ENCODE measurements around the gene PYGO2. TPM values are rescaled to one million over a fixed set of nuclear protein-coding genes. Genes with fewer than 3 reads are reported as not detected.
A peak's percentile ranks its signal among the peaks of the same experiment; 100 is the strongest.

The PYGO2 gene
- total and polyA plus RNA-seq, 2 experiments from 2014 or later, result 45.3 to 45.6 TPM

DNA sequence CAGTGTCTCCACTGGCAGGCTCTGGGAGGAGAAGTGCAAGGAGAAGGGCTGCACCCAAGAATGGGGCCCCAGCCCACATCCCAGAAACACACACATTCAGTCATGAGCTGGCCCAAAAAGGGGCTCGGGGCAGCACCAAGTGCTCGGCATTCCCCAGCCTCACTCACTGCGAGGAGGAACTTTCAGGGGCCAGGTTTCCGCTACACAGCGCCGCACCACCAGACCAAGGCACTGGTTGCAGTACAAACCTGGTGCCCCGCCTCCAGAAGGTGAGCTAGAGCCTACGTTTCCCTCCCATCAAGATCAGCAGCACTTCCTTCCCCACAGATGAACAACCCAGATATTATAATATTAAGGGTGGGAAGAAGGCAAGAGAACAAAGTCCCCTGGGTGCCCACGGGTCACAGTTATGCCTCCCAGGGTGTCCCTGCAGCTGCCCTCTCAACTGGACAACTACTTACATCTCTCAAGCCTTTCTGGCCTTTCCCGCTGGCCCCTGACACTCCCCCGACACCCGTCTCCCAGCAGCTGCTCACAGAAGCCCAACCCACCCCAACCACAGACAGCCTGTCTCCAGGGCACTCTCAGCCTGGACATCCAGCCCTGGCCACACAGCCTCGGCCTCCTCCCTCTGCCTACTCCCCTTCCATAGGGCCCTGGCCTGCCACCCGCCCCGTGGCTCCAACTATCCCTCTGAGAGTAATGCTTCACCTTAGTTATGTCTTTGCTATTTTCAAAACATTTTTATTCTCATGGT, 9.5 kb downstream of the PYGO2 start:
- peak in 1 of 2 donors; percentile 56 for DNase-seq (ENCODE audit: low read depth in 1 of 2, low spot score in 1 of 2)
- TF ChIP-seq, protein P1, sequence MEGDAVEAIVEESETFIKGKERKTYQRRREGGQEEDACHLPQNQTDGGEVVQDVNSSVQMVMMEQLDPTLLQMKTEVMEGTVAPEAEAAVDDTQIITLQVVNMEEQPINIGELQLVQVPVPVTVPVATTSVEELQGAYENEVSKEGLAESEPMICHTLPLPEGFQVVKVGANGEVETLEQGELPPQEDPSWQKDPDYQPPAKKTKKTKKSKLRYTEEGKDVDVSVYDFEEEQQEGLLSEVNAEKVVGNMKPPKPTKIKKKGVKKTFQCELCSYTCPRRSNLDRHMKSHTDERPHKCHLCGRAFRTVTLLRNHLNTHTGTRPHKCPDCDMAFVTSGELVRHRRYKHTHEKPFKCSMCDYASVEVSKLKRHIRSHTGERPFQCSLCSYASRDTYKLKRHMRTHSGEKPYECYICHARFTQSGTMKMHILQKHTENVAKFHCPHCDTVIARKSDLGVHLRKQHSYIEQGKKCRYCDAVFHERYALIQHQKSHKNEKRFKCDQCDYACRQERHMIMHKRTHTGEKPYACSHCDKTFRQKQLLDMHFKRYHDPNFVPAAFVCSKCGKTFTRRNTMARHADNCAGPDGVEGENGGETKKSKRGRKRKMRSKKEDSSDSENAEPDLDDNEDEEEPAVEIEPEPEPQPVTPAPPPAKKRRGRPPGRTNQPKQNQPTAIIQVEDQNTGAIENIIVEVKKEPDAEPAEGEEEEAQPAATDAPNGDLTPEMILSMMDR (IDR thresholded peaks at IDR 0.05; ENCODE audit: low read depth, low read length), result no peak
- Histone ChIP-seq H3K4me3 (no peak overlapping the region), H3K27ac (peak overlapping the region; percentile 94), H3K9me3 (ENCODE audit: low read depth) (no peaks in the 10 kb centered on the region), H3K36me3 (peaks cover 5% of the 10 kb centered on the region), H3K27me3 (no peaks in the 10 kb centered on the region), H3K4me1 (ENCODE audit: low read depth) (peaks cover 45% of the 10 kb centered on the region)

DNA sequence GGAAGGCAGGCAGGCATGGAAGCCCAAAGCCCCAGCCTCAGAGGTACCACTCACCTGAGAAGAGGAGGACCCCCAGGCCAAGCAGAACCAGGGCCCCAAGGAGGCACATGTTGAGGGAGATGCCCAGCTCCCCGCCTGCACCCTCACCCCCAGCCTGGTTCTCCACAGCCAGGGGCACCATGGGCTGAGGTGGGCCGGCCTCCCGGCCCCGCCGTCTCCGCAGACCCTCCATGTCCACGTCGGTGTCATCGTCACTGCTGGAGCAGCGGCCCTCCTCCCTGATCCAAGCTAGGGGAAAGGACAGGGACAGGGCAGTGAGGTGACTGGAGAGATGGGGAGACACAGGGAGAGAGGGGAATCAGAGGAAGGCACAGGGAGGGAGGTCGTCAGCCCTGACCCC, 13.5 kb downstream of the PYGO2 start:
- DNase-seq (ENCODE audit: low read depth in 1 of 2, low spot score in 1 of 2), result no peak
- peaks cover 26% of the 10 kb centered on the region for H3K4me1 ChIP-seq (ENCODE audit: low read depth)
- no peaks in the 10 kb centered on the region for H3K27me3 ChIP-seq
- peaks cover 8% of the 10 kb centered on the region for H3K36me3 ChIP-seq
- H3K27ac ChIP-seq, result no peak overlapping the region
- TF ChIP-seq, protein P1 (IDR thresholded peaks at IDR 0.05; ENCODE audit: low read depth, low read length), result no peak
- H3K4me3 ChIP-seq, result no peak overlapping the region
- no peaks in the 10 kb centered on the region for H3K9me3 ChIP-seq (ENCODE audit: low read depth)

DNA sequence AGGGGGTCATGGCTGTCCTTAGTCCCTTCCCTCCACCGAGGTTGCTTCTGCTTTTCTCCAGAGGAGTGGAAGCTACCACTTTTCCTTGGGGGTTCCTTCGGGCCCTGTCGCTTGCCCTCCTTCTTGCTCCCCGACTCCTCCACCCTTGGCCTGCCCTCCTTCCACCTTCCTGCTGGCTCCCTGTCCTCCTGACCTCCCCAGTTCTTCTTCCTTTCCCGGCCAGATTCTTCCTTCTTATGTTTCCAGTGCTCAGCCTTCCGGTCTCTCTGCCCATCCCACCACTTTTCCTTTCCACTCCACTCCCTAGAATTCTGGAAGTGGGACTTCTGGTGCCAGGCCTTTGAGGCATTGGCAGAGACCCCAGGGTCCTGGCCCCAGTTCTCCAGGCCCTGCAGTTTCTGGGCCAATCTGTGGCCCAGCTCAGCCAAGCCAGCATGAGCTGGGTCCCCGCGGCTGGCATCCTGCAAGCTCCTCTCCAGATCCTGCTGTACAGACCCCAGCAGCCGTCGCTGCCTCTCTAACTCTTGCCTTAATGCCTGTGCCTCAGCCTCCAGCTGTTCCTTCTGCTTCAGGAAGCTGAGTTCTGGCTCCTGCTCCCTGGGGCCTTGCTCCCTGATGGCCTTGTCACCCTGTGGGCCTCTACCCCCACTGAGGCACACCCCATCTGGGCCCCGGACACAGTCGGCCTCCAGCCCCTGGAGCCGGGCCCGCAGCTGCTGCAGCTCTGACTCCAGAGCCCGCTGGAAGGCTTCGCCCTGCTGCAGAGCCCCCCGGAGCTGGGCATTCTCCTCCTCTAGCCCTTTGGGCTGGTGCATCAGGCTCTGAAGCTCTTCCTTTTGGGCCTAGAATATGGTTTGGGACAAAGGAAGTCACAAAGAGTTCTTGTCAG, 15.4 kb downstream of the PYGO2 start:
- H3K4me1 ChIP-seq (ENCODE audit: low read depth), result peaks cover 12% of the 10 kb centered on the region
- H3K4me3 ChIP-seq, result no peak overlapping the region
- no peaks in the 10 kb centered on the region for H3K9me3 ChIP-seq (ENCODE audit: low read depth)
- H3K27me3 ChIP-seq, result no peaks in the 10 kb centered on the region
- DNase-seq (ENCODE audit: low read depth in 1 of 2, low spot score in 1 of 2), result no peak
- TF ChIP-seq, protein P1 (IDR thresholded peaks at IDR 0.05; ENCODE audit: low read depth, low read length), result no peak
- peaks cover 8% of the 10 kb centered on the region for H3K36me3 ChIP-seq
- peak overlapping the region; percentile 64 for H3K27ac ChIP-seq

DNA sequence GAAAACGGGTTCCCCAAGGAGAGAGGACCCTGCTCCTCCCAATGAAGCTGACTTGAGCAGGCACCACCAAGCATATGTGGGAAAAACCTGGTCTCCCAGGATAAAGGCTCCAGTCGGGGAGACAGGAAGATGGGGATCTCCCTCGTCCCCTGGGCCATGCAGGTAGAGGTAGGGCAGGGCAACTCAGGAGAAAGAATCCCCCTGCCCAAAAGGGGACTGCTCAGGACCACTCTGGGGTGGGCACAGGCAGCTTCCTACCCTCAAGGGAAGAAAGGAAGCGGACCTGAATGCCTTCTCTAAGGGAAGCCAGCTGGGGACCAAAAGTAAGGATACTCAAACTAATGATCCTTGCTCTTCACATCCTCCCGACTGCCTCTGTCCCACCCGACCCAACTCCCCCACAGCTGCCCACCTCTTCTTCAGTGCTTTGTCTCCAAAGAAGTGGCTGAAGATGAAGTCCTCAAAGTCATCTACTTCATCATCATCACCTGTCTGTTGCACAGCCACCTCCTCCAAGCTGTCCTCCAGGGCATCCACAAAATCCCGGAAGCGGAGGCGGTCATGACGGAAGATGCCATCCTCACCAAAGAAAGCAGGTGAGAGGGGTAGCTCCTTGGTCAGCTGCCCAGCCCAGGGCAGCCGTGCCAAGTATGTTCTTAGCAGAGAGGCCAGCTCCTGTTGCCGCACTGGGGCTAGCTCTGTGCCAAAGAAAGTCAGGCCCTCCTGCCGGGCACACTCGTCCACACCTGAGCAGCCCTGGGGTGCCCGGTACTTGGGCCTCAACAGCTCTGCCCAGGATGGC, 16.2 kb downstream of the PYGO2 start:
- Histone ChIP-seq H3K4me1 (ENCODE audit: low read depth) (peaks cover 18% of the 10 kb centered on the region), H3K36me3 (peaks cover 3% of the 10 kb centered on the region), H3K9me3 (ENCODE audit: low read depth) (no peaks in the 10 kb centered on the region), H3K27me3 (no peaks in the 10 kb centered on the region), H3K27ac (peak overlapping the region; percentile 64), H3K4me3 (no peak overlapping the region)
- no peak for DNase-seq (ENCODE audit: low read depth in 1 of 2, low spot score in 1 of 2)
- TF ChIP-seq, protein P1 (IDR thresholded peaks at IDR 0.05; ENCODE audit: low read depth, low read length), result no peak

Data from cardiac muscle cell (in vitro differentiated cells and primary cell).